HEK293 (cell line): ENCODE data around the gene SCUBE1.

Experiments
- CTCF ChIP-seq: fragments of 450-650 bp; formaldehyde crosslinking; IDR thresholded peaks from 2 replicates; pipeline ENCODE4 v1.5.1; 2016; ENCODE audit warnings: missing biosample characterization, missing genetic modification characterization
- GLIS1 ChIP-seq: fragments of 450-650 bp; formaldehyde crosslinking; IDR thresholded peaks from 2 replicates; pipeline ENCODE4 v1.5.1; 2016; ENCODE audit warnings: missing biosample characterization, missing genetic modification characterization
- TF ChIP-seq, protein P1 (sequence below): fragments of 450-650 bp; formaldehyde crosslinking; IDR thresholded peaks from 2 replicates; pipeline ENCODE4 v1.5.1; 2016; ENCODE audit warnings: missing biosample characterization, missing genetic modification characterization

- no peak for TF ChIP-seq GLIS1 (tag by site-specific recombination)
- TF ChIP-seq, protein P1, sequence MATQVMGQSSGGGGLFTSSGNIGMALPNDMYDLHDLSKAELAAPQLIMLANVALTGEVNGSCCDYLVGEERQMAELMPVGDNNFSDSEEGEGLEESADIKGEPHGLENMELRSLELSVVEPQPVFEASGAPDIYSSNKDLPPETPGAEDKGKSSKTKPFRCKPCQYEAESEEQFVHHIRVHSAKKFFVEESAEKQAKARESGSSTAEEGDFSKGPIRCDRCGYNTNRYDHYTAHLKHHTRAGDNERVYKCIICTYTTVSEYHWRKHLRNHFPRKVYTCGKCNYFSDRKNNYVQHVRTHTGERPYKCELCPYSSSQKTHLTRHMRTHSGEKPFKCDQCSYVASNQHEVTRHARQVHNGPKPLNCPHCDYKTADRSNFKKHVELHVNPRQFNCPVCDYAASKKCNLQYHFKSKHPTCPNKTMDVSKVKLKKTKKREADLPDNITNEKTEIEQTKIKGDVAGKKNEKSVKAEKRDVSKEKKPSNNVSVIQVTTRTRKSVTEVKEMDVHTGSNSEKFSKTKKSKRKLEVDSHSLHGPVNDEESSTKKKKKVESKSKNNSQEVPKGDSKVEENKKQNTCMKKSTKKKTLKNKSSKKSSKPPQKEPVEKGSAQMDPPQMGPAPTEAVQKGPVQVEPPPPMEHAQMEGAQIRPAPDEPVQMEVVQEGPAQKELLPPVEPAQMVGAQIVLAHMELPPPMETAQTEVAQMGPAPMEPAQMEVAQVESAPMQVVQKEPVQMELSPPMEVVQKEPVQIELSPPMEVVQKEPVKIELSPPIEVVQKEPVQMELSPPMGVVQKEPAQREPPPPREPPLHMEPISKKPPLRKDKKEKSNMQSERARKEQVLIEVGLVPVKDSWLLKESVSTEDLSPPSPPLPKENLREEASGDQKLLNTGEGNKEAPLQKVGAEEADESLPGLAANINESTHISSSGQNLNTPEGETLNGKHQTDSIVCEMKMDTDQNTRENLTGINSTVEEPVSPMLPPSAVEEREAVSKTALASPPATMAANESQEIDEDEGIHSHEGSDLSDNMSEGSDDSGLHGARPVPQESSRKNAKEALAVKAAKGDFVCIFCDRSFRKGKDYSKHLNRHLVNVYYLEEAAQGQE = no peak
- TF ChIP-seq CTCF (tag by site-specific recombination) = no peak
These were observed 109.6 kb downstream of the SCUBE1 start for GRCh38 chr22:43233529-43233928.
